Cardiac muscle cell (in vitro differentiated cells and primary cell): Measurements from ENCODE around the gene APOL3. TPM values are rescaled to one million over a fixed set of nuclear protein-coding genes. Genes with fewer than 3 reads are reported as not detected.

Source experiments
- DNase-seq, 2 donors: peaks; one replicate each; pipeline versions ENCODE4 v3.0.0 to v3.0.0-alpha.2; 2010 to 2017; ENCODE audit warnings: low read depth in 1 of 2, low spot score in 1 of 2
- H3K27ac ChIP-seq: fragments of 200-600 bp; sonication (generic); 2 replicates; pipeline ENCODE4 v1.5.1; 2016
- H3K27me3 ChIP-seq: fragments of 200-600 bp; sonication (generic); 2 replicates; pipeline ENCODE4 v1.6.0; 2016; ENCODE audit warnings: control low read depth
- H3K36me3 ChIP-seq: fragments of 200-600 bp; sonication (generic); 2 replicates; pipeline ENCODE4 v1.5.1; 2016; ENCODE audit warnings: control low read depth
- H3K4me1 ChIP-seq: fragments of 200-600 bp; sonication (generic); 2 replicates; pipeline ENCODE4 v1.8.1; 2017; ENCODE audit warnings: low read depth, mild to moderate bottlenecking, mixed run types
- H3K4me3 ChIP-seq: fragments of 200-600 bp; sonication (generic); 2 replicates; pipeline ENCODE4 v1.5.1; 2016; ENCODE audit warnings: mild to moderate bottlenecking
- H3K9me3 ChIP-seq: fragments of 200-600 bp; sonication (generic); 2 replicates; pipeline ENCODE4 v1.5.1; 2017; ENCODE audit warnings: low read depth, mild to moderate bottlenecking, control low read depth
- CTCF ChIP-seq: IDR thresholded peaks from 2 replicates; pipeline ENCODE4 v1.5.1; 2012; ENCODE audit warnings: low read depth, mild to moderate bottlenecking, low read length
- polyA plus RNA-seq: library from polyadenylated mRNA; unstranded; fragments of >200 nt; fragmentation: Nextera tagmentation; extraction: Ambion mirVana; gene quantifications from 2 replicates; pipeline ENCODE4 v1.2.1, GENCODE V29; 2016
- total RNA-seq: library from RNA; depleted of rRNA; stranded (reverse); fragments of >200 nt; gene quantifications from 2 replicates; pipeline ENCODE4 v1.2.3, GENCODE V29; 2016

Gene APOL3
- total and polyA plus RNA-seq, 2 experiments from 2014 or later: not detected

GRCh38 chr22:36166518-36167220 is 6.1 kb upstream of the APOL3 start:
- H3K9me3 ChIP-seq: no peaks in the 10 kb centered on the region
- TF ChIP-seq CTCF: no peak
- H3K27ac ChIP-seq: no peak overlapping the region
- no peaks in the 10 kb centered on the region for H3K4me1 ChIP-seq
- H3K4me3 ChIP-seq: no peak overlapping the region
- no peaks in the 10 kb centered on the region for H3K27me3 ChIP-seq
- no peaks in the 10 kb centered on the region for H3K36me3 ChIP-seq
- no peak for DNase-seq

- no peaks in the 10 kb centered on the region for H3K9me3 ChIP-seq
- no peak for DNase-seq
- H3K4me1 ChIP-seq: no peaks in the 10 kb centered on the region
- H3K36me3 ChIP-seq: no peaks in the 10 kb centered on the region
- H3K27me3 ChIP-seq: no peaks in the 10 kb centered on the region
- no peak for TF ChIP-seq CTCF
- H3K27ac ChIP-seq: no peak overlapping the region
- H3K4me3 ChIP-seq: no peak overlapping the region
Observed at GRCh38 chr22:36166086-36166485, 5.5 kb upstream of the APOL3 start.

- Histone ChIP-seq H3K4me1 (no peaks in the 10 kb centered on the region), H3K36me3 (no peaks in the 10 kb centered on the region), H3K4me3 (no peak overlapping the region), H3K27ac (no peak overlapping the region), H3K9me3 (no peaks in the 10 kb centered on the region), H3K27me3 (no peaks in the 10 kb centered on the region)
- TF ChIP-seq CTCF: no peak
- DNase-seq: no peak
Observed at GRCh38 chr22:36165141-36165540, 4.6 kb upstream of the APOL3 start.

GRCh38 chr22:36164621-36165020 is 4.1 kb upstream of the APOL3 start:
- Histone ChIP-seq H3K4me1 (no peaks in the 10 kb centered on the region), H3K4me3 (no peak overlapping the region), H3K27ac (no peak overlapping the region), H3K36me3 (no peaks in the 10 kb centered on the region), H3K9me3 (no peaks in the 10 kb centered on the region), H3K27me3 (no peaks in the 10 kb centered on the region)
- no peak for DNase-seq
- TF ChIP-seq CTCF: no peak

- Histone ChIP-seq H3K27me3 (no peaks in the 10 kb centered on the region), H3K27ac (no peak overlapping the region), H3K4me1 (no peaks in the 10 kb centered on the region), H3K36me3 (no peaks in the 10 kb centered on the region), H3K9me3 (no peaks in the 10 kb centered on the region), H3K4me3 (no peak overlapping the region)
- no peak for DNase-seq
- TF ChIP-seq CTCF: no peak
Observed at GRCh38 chr22:36163497-36163896, 2.9 kb upstream of the APOL3 start.
